GM21381 (cell line): ENCODE data around the gene TRIM67.

Experiments
- ATAC-seq: cut with Tn5 transposase; IDR thresholded peaks from one replicate; pipeline ENCODE4 v1.9.1; 2021; ENCODE audit warnings: mild to moderate bottlenecking, moderate library complexity; ENCODE audit not compliant: unreplicated experiment

Gene TRIM67

GRCh38 chr1:231232870-231233734 lies 71.2 kb downstream of the TRIM67 start:
- peak; percentile 75 for ATAC-seq

GRCh38 chr1:231233735-231234417 lies 72.0 kb downstream of the TRIM67 start:
- no peak for ATAC-seq

DNA sequence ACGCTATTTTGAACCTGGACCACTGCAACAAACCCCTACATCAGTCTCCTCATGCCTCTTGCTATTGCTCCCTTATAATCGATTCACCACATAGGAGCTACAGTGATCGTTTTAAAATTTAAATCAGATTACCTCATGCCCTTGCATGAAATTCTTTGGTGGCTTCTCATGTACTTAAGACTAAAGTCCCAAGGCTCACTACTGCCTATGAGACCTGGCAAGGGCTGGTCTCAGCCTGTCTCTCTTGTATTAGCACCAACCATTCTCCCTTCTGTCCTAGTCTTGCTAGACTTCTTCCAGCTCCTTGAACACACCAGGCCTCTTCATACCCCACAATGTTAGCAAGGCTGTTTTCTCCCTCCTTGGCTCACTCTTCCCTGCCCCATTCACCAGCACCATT lies 72.6 kb downstream of the TRIM67 start:
- ATAC-seq, result no peak

DNA sequence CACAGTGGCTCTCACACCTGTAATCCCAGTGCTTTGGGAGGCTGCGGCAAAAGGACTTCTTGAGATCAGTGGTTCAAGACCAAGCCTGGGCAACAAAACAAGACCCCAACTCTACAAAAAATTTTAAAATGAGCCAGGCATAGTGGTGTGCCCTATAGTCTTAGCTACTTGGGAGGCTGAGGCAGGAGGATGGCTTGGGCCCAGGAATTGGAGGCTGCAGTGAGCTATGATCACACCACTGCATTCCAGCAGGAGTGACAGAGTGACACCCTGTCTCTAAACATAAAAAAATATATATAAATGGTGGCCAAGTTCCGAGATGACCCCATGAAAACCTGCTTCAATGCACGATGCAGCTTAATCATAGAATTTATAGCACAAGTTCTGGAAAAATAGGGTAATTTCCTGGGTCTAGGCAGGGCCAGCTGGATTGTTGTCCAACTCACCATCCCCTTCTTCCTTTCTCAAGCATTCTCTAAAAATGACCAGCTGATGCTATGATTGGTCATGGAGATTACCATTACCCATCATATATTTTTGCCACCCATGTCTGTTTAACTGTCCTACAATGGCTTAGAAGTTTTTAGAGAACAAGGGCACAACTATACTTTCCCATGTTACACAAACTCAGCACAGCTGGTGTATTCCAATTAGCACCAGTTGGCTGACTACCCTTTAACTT lies 73.8 kb downstream of the TRIM67 start:
- no peak for ATAC-seq

- ATAC-seq, result no peak
These were observed 74.3 kb downstream of the TRIM67 start for GRCh38 chr1:231236208-231236591.

GRCh38 chr1:231236938-231237337 lies 75.1 kb downstream of the TRIM67 start:
- no peak for ATAC-seq

DNA sequence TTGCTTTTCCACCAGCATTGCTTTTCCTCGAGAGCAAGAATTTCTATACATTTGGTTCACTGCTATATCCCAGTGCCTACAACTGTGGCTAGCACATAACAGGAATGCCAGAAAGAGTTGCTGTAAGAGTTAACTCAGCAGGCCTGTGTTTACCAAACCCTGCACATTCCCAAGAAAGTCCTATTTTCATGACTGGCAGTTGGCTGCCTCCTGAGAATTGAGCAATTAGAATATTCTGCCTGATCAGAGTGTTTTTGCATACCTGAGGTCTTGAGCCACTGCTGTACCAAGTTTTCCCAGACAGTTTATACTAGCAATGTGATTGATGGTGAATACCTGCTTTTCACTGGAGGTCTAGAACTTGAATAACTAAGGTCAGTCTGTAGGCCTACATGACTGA lies 76.4 kb downstream of the TRIM67 start:
- ATAC-seq, result no peak

GRCh38 chr1:231240531-231240882 lies 78.6 kb downstream of the TRIM67 start:
- ATAC-seq, result peak; percentile 9

DNA sequence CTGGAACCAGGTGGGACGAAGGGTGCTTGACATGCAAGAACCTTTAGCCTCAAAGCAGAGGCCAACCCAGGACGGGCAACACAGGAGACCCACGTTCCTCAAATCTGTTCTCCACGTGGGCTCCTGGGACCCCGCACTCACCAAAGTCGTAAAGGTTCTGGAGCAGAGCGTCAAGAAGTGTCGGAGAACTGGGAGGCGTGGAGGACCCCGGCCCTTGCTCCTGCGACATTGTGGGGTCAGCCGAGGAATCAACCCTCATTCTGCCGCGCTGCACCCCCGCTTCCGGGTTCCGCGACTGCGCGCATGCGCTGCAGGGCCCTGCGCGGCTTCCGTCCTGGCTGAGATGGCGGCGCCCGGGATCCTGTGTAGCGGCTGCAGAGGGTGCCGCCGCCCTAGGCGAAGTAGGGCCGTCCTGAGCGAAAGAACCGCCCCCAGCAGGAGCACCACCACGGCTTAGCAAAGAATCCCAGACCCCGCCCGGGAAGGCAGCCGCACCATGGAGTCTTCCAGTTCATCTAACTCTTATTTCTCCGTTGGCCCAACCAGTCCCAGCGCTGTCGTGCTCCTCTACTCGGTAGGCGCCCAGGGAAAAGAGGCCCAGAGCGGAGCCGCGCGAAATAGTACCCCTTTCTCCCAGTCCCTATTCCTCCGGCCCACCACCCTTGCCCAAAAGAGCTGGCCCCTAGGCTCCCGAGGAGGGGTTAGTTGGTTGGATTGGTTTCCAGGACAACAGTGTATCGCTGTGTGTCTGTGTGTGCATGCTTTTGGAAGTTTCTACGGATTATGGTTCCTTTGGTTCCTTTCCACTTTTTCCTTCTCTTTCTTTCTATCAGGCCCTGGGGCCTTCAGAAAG lies 79.3 kb downstream of the TRIM67 start, which contains the start of gene GNPAT:
GNPAT (plus strand) TSS at position 330 of the 853 bp plus-strand sequence; CDS start at position 497, 167 bp downstream.
- ATAC-seq, result peak; percentile 90

GRCh38 chr1:231241750-231242149 lies 79.9 kb downstream of the TRIM67 start:
- peak; percentile 24 for ATAC-seq

DNA sequence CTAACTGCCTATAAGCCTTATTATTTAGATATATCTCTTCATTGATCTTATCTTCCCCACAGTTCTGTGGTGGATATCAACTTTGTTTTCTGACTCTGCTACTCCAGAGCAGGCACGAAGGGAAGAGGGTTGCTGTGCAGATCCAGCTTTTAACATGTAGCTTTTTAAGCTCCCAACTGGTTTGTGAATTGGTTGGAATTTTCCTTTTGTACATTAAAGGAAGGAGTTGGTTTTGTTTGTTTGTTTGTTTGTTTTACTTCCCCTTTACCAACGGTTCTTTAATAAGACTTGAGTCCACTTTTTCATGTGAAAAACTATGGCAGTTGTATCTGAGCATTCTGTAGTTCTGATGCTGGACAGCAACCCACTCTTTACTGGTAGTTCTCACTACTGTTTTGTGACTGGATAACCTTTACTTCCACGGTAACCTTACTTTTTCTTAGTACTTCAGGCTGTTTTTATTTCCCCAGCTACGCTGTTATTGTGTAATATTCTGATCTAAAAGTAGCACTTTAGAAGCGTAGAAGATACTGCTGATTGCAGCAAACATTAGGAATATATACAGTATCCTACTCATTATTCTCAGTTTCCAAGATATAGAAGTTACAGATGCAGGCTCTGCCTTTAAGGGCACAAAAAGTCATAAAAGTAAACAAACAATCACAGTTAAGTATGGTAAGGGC lies 80.8 kb downstream of the TRIM67 start:
- ATAC-seq, result no peak

DNA sequence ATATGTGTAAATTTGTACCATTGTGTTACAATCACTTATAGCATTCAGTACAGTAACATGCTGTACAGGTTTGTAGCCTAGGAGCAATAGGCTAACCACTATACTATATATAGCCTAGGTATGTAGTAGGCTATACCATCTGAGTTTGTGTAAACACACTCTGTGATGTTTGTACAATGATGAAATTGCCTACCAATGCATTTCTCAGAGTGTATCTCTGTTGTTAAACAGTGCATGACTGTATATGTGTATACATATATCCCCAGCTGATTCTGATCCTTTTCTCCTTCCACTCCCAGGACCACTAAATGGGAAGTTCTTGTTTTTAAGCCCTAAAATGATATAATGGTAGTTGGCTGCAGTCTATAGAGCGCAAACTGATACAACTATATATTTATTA lies 86.9 kb downstream of the TRIM67 start:
- ATAC-seq, result no peak

DNA sequence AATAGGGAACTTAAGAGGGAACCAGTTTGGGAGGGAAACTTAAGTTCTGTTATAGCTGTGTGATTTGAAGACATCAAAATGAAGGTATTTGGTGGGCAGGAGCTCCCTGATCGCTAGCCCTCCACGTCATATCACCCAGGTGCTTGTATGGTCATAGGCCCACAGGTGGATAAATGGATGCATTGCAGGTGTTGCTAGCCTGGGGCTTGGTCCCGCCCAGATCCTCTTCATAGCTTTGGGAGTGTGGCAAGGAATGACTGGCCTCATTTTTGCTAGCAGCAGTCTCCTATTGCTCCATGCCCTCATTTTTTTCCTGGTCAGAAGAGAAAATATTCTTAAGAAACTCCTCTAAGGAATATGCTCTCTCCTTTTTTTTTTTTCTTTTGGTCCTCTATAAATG lies 90.5 kb downstream of the TRIM67 start:
- ATAC-seq, result no peak

GRCh38 chr1:231260351-231260750 lies 98.5 kb downstream of the TRIM67 start:
- no peak for ATAC-seq

DNA sequence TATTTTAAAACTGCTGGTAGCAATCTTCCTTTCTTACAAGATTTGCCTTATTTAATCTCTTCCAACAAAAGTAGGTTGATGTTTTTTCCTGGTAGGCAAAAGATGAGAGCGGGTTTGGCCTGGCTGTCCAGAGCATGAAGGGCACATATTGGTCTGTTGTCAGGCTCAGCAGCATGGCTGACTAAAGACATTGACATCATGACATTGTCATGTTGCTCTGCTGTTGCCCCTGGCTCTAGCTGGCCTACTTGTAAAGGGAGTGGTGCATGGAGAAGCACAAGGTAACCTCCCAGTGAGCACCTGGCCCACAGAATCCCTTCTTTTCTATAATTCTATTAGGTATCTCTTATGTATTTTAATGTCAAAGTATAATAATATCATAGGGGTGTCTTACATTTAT lies 102.8 kb downstream of the TRIM67 start:
- ATAC-seq, result no peak

DNA sequence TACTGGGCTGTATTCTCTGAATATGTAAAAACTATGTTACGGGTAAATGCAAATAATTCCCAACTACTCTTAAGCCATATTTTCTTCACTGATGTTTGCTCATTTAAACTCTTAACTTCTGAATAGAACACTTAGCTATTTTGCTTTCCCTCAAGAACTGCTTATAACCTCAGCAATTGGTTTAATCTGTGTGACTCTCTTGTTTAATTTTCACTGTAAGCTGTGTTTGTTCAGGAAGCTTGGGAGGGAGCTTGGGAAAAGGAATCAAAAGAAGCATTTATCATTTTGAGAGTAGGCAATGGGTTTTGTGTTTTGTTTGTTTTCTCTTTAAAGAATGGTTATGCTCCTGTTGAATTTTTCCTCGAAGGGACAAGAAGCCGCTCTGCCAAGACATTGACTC lies 103.5 kb downstream of the TRIM67 start:
- no peak for ATAC-seq

DNA sequence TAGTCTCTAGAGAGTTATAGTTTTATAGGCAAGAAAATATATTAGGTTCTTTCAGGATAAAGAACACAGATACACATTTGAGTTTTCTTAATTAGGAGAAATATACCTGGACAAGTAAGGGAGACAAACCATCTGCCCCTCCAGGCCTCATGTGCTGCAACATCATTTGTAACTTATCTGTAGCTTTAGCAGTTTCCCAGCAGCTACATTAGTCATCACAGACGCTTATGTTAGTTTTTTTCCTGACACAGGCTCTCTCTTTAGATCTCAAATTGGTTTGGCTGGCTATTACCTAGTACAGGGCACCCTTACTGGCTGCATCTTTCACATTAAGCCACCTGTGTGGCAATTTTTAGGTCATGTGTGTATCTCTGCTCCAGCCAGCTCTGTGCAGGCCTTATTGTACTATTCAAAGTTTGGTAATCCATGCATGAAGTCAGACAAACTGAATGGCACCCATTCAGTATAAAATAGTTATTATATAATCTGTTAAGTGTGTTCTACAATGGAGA lies 105.0 kb downstream of the TRIM67 start:
- no peak for ATAC-seq
